HG03095 (cell line): ENCODE results near the gene CD58.

Source experiments
- ATAC-seq: cut with Tn5 transposase; IDR thresholded peaks from one replicate; pipeline ENCODE4 v1.9.1; 2021; ENCODE audit warnings: moderate library complexity; ENCODE audit not compliant: unreplicated experiment

Gene CD58

GRCh38 chr1:116474921-116475849 is 95.6 kb downstream of the CD58 start:
- no peak for ATAC-seq

DNA sequence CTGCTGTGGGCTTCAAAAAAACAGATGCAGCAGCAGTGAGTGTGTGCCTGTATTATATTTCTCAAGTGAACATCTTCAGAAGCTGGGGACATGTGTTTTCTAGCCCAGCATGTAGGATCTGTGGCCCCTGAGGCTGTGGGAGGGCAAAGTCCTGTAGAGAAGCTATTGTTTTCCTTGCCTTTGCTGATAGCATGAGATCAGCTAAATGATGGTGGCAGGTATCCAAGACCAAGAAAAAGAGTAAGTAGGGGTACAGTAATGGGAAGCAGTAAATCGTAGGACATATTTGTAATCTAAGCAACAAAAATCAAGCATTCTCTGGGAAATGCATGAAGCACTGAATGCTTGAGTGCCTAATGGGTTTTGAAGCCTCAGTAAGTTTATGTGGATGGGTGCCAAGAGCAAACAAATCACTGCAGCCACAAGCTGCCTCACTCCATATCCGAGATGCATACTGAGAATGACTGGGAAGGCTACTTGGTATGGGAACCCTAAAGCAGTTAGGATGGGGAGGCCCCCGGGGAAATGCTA is 98.3 kb downstream of the CD58 start:
- no peak for ATAC-seq

DNA sequence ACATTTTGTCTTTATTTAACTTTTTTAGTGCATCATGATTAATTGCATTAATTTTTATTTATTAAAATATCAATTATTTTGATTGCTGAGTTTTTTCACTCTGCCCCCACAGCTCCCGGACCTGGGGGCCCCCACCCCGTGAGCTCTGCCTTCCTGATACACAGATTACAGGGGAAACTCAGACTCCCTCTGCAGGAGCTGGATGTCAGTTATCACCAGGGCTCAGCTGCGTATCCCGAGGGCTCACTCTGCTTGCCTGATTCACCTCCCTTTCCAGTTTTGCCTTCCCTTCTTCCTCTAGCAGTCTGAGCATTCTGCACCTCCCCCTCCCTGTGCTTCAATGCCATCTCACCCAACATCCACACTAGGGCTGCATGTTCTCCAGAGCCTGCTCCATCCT is 99.6 kb downstream of the CD58 start:
- ATAC-seq = no peak

DNA sequence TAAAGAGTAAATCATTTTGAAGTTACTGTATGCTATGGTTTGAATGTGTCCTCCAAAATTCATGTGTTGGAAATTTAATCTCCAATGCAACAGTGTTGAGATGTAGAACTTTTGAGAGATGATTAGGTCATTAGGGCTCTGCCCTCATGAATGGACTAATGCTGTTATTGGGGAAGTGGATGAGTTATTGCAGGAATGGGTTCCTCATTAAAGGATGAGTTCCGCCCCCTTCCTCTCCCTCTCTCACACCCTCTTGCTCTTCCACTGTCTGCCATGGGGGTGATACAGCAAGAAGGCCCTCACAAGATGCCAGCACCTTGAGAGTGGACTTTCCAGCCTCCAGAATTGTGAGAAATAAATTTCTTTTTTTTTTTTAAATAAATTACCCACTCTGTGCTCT is 100.2 kb downstream of the CD58 start:
- ATAC-seq = no peak

GRCh38 chr1:116466810-116467557 is 103.8 kb downstream of the CD58 start:
- ATAC-seq = no peak

DNA sequence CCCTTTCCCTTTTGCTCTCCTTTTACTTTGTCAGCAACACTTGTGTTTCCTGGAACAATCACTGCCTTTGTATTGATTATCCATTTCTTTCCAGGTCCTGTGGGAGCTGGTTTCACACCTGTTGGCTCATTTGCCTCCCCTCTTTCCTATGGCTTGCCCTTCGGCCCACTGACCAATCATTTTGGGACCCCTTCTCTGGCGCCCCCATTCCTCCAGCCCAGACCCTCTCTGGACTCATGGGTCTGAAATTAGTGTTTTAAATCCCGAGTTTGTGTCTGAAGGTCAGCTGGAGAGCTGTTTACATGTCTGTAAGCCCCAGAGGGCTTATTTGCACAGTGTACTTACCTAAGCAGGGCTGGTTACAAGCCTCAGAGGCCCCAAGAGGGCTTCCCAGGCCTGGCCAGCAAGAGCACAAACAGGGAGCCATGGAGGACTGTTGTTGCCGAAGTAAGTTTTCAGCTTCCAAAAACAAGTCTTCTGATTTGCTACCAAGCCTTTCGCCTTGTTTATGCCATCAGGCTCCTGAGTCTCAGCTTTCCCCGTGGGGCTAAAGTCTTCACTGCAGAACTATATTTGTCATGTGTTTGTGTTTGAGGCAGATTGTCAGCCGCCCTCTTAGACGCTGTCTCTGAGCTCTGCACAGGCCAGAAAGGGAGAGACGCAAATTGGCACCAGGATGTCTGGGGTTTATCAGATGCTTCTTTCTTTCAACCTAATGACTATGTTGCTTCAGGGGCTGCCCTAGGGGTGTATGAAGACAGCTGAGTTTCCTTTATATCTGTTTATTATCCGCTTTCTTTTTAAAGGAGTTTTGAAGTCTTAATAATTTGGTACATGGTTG is 104.8 kb downstream of the CD58 start:
- no peak for ATAC-seq

GRCh38 chr1:116465477-116465844 is 105.4 kb downstream of the CD58 start:
- ATAC-seq = no peak
